Liver (tissue), 3 donors: ENCODE data around the gene RECK.

ENCODE experiments used
- EGR1 ChIP-seq, 2 donors: IDR thresholded peaks; 2 replicates each; pipeline ENCODE4 v1.6.1; 2016 to 2018; ENCODE audit warnings: antibody characterized with exemption in 2 of 2, low read depth in 2 of 2
- TF ChIP-seq, protein P1 (sequence below): fragments of 150-350 bp; IDR thresholded peaks from 2 replicates; pipeline ENCODE4 v1.5.1; 2017; ENCODE audit warnings: improper control_type of control experiment, low read depth, low read length; ENCODE audit not compliant: missing input control
- donor health status: healthy.
- donor health status: healthy.

DNA sequence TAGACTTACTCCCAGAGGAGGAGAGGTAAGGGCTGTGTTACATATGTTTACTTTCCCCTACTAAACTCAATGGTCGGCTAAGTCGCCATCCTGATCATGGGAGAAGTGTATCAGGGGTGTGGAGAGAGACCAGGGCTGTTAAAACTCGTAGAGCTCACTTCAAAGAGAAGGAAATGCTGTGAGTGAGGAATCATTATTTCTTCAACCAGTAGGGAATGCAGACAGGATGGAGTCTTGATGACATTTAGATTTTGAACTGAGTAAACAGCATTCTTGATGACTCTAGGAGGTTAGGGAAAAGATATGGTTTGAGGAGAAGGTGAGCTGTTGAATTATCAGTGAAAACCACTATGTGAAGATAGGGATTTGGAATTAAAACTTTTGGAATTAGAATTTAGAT is 17.3 kb downstream of the RECK start:
- TF ChIP-seq, protein P1, sequence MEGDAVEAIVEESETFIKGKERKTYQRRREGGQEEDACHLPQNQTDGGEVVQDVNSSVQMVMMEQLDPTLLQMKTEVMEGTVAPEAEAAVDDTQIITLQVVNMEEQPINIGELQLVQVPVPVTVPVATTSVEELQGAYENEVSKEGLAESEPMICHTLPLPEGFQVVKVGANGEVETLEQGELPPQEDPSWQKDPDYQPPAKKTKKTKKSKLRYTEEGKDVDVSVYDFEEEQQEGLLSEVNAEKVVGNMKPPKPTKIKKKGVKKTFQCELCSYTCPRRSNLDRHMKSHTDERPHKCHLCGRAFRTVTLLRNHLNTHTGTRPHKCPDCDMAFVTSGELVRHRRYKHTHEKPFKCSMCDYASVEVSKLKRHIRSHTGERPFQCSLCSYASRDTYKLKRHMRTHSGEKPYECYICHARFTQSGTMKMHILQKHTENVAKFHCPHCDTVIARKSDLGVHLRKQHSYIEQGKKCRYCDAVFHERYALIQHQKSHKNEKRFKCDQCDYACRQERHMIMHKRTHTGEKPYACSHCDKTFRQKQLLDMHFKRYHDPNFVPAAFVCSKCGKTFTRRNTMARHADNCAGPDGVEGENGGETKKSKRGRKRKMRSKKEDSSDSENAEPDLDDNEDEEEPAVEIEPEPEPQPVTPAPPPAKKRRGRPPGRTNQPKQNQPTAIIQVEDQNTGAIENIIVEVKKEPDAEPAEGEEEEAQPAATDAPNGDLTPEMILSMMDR, result no peak
- TF ChIP-seq EGR1 (IDR thresholded peaks at IDR 0.05; ENCODE audit: low read depth in 2 of 2), result no peak
